Upper lobe of left lung (tissue), 4 donors: Measurements from ENCODE around the gene BCL7A.
"Not testable (repeated sequence)": the region's sequence is repeated elsewhere in the genome, so short reads cannot be mapped to it uniquely, and the experiment has no call there.

Experiments
- POLR2AphosphoS5 ChIP-seq, 2 donors: sonication (generic); formaldehyde crosslinking; IDR thresholded peaks; one replicate each; pipeline ENCODE4 v1.5.1; 2017; ENCODE audit warnings: antibody characterized with exemption in 2 of 2
- TF ChIP-seq, protein P1 (sequence below), 6 experiments: fragments of 450-650 bp in 4 of 6; fragments of 200-600 bp in 2 of 6; sonication (generic) in 2 of 6; IDR thresholded peaks; one replicate each; pipeline ENCODE4 v1.5.1; 2016 to 2019; ENCODE audit warnings: antibody characterized with exemption in 6 of 6

DNA sequence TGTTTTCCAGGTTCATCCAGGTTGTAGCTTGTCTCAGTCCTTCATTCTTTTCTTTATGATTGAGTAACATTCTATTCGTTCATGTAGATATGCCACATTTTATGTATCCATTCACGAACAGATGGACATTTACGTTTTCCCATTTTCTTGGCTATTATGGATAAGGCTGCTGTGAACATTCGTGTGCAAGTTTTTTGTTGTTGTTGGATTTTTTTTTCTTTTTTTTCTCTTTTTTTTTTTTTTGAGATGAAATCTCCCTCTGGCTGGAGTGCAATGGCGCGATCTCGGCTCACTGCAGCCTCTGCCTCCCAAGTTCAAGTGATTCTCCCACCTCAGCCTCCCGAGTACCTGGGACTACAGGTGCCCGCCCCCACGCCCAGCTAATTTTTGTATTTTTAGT is 33.2 kb upstream of the BCL7A start:
- not testable (repeated sequence) for TF ChIP-seq POLR2AphosphoS5 (IDR thresholded peaks at IDR 0.05)
- TF ChIP-seq, protein P1, sequence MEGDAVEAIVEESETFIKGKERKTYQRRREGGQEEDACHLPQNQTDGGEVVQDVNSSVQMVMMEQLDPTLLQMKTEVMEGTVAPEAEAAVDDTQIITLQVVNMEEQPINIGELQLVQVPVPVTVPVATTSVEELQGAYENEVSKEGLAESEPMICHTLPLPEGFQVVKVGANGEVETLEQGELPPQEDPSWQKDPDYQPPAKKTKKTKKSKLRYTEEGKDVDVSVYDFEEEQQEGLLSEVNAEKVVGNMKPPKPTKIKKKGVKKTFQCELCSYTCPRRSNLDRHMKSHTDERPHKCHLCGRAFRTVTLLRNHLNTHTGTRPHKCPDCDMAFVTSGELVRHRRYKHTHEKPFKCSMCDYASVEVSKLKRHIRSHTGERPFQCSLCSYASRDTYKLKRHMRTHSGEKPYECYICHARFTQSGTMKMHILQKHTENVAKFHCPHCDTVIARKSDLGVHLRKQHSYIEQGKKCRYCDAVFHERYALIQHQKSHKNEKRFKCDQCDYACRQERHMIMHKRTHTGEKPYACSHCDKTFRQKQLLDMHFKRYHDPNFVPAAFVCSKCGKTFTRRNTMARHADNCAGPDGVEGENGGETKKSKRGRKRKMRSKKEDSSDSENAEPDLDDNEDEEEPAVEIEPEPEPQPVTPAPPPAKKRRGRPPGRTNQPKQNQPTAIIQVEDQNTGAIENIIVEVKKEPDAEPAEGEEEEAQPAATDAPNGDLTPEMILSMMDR (IDR thresholded peaks at IDR 0.05) = not testable (repeated sequence)
